ENCODE measurements around the gene C19orf73.
A peak's percentile ranks its signal among the peaks of the same experiment; 100 is the strongest.
"Not testable (repeated sequence)": the region's sequence is repeated elsewhere in the genome, so short reads cannot be mapped to it uniquely, and the experiment has no call there.

The C19orf73 gene

DNA sequence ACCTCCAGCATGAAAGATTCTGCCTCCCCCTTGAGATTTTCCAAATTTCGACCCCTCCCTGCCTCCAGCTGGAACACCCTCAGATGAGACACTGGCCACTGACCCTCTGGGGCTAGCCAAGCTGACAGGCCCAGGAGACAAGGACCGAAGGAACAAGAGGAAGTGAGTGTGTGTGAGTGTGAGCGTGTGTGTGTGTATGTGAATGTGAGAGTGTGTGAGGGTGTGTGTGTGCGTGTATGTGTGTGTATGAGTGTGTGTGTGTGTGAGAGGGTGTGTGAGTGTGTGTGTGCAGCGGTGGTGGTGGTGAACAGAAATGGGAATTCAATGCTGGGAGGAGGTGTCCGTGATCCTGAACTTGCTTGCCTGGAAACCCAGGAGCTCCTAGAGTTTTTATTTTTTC, 22.4 kb upstream of the C19orf73 start:
- H3K27me3 ChIP-seq (ENCODE audit: insufficient read depth, low read length): no peaks in the 10 kb centered on the region
- peaks cover 10% of the 10 kb centered on the region for H3K4me1 ChIP-seq (ENCODE audit: insufficient read depth, low read length)
- H3K36me3 ChIP-seq (ENCODE audit: insufficient read depth, low read length): no peaks in the 10 kb centered on the region
- no peak overlapping the region for H2AFZ ChIP-seq (ENCODE audit: low read depth, low read length)
- H3K4me3 ChIP-seq (ENCODE audit: low read length): no peak overlapping the region
- H3K9me3 ChIP-seq (ENCODE audit: low read length): peaks cover 3% of the 10 kb centered on the region

DNA sequence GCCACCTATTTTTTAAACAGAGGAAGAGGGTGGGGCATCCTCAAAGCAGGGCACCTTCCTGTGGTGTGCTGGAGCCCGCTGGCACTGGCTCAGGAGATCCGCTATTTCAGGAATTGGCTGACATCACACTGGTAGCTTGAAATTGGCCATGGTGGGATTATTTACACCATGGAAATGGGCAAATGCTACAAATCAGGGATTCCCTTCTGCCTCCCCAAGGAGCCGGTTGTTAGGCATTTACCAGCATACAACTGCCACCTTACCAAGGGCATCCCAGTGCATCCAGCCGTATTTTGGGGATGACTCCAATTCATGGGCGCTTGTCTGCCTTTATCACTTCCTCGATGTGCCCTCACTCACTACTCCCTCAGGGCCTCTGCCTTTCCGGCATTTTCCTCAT, 22.0 kb upstream of the C19orf73 start:
- Histone ChIP-seq H3K36me3 (ENCODE audit: insufficient read depth, low read length) (peaks cover 2% of the 10 kb centered on the region), H3K4me3 (ENCODE audit: low read length) (no peak overlapping the region), H2AFZ (ENCODE audit: low read depth, low read length) (no peak overlapping the region), H3K27me3 (ENCODE audit: insufficient read depth, low read length) (no peaks in the 10 kb centered on the region), H3K4me1 (ENCODE audit: insufficient read depth, low read length) (peaks cover 10% of the 10 kb centered on the region), H3K9me3 (ENCODE audit: low read length) (peaks cover 7% of the 10 kb centered on the region)

DNA sequence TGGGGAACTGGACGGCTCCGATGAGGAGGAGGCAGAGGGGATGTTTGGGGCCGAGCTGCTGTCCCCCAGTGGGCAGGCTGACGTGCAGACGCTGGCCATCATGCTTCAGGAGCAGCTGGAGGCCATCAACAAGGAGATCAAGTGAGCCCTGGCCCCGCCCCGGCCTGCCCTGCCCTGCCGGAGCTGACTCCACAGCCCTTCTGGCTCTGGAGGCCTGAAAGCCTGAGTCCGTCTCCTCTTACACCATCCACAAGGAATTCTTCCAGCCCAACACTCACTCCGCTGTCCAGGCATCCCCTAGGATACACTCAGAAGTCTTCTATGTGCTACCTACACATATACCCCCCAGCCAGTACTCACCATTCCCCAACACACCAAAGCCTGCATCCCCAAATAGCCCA, 17.8 kb upstream of the C19orf73 start:
- H3K4me3 ChIP-seq (ENCODE audit: low read length): no peak overlapping the region

DNA sequence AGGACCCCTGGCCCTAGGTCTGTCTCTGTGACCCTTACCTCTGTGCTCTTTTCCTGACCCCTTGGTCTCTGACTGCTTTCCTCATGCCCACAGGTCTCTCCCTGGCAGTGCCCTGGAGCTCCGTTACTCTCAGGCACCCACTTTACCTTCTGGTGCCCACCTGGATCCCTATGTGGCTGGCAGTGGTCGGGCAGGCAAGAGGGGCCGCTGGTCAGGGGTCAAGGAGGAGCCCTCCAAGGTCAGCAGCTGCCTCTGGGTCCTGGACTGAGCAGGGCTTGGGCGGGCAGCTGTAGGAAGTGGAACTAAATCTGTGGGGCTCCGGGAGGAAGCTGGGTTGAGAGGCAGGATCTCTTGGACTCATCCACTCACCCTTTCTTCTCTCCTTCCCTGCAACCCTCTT, 16.7 kb upstream of the C19orf73 start:
- Histone ChIP-seq H3K4me3 (ENCODE audit: low read length) (no peak overlapping the region), H3K4me1 (ENCODE audit: insufficient read depth, low read length) (no peaks in the 10 kb centered on the region), H2AFZ (ENCODE audit: low read depth, low read length) (no peak overlapping the region), H3K27me3 (ENCODE audit: insufficient read depth, low read length) (no peaks in the 10 kb centered on the region), H3K36me3 (ENCODE audit: insufficient read depth, low read length) (peaks cover 16% of the 10 kb centered on the region), H3K9me3 (ENCODE audit: low read length) (peaks cover 14% of the 10 kb centered on the region)

More for the DNA sequence above, 17.8 kb upstream of the C19orf73 start:
- Histone ChIP-seq H3K36me3 (ENCODE audit: insufficient read depth, low read length) (peaks cover 16% of the 10 kb centered on the region), H2AFZ (ENCODE audit: low read depth, low read length) (no peak overlapping the region), H3K9me3 (ENCODE audit: low read length) (peaks cover 14% of the 10 kb centered on the region), H3K4me1 (ENCODE audit: insufficient read depth, low read length) (no peaks in the 10 kb centered on the region), H3K27me3 (ENCODE audit: insufficient read depth, low read length) (no peaks in the 10 kb centered on the region)

DNA sequence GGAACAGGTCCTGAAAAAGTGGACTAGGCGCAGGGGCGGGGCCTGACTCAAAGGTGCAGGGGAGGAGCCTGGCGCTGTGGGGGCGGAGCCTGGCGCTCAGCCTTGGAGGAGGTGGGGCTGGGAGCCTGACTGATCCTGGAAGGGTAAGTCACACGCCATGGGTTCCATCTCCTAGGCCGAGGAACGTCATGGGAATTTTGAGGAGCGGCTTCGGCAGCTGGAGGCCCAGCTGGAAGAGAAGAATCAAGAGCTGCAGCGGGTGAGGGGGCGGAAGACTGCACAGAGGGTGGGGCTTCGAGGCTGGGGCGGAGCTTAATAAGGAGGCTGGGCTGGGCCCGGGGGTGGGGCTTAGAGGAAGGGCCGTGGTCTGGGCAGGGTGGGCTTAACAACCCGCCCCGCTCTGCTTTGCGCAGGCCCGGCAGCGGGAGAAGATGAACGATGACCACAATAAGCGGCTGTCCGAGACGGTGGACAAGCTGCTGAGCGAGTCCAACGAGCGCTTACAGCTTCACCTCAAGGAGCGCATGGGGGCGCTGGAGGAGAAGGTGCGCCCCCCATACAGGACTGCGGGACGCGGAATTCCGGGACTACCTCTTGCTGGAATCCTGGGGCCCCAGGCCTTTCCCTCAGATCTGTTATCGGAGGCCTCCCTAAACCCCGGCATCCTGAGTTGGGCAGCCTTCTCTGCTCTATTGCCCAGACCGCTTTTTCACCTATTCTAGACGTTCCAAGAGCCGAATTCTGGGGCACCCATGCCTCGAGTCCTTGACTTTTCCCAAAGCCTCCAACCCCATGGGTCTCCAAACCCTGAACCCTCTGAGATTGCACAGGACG, 14.9 kb upstream of the C19orf73 start:
- Histone ChIP-seq H3K4me3 (ENCODE audit: low read length) (no peak overlapping the region), H3K9me3 (ENCODE audit: low read length) (peaks cover 16% of the 10 kb centered on the region), H3K27me3 (ENCODE audit: insufficient read depth, low read length) (no peaks in the 10 kb centered on the region), H2AFZ (ENCODE audit: low read depth, low read length) (no peak overlapping the region), H3K36me3 (ENCODE audit: insufficient read depth, low read length) (peaks cover 16% of the 10 kb centered on the region), H3K4me1 (ENCODE audit: insufficient read depth, low read length) (peaks cover under 1% of the 10 kb centered on the region)

DNA sequence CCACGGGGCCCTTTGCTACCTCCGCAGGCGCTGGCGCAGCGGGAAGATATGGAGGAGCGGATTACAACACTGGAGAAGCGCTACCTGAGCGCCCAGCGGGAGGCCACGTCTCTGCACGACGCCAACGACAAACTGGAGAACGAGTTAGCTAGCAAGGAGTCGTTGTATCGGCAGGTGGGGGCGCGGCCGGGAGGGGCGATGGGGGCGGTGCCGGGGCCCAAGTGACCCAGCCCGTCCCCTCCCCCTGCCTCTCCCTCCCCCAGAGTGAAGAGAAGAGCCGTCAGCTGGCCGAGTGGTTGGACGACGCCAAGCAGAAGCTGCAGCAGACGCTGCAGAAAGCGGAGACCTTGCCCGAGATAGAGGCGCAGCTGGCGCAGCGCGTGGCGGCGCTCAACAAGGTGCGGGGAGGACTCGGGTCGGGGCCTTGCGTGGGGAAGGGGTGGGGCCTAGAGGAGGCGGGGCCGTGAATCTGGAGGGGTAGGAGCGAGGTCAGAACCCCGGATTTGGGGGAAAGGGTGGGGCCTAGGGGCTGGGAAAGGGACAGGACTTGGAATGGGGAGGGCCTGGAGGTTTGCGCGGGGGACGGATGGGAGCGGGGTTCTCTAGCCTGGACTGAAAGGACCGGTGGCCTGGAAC, 14.1 kb upstream of the C19orf73 start:
- Histone ChIP-seq H3K4me1 (ENCODE audit: insufficient read depth, low read length) (peaks cover 5% of the 10 kb centered on the region), H3K4me3 (ENCODE audit: low read length) (no peak overlapping the region)

DNA sequence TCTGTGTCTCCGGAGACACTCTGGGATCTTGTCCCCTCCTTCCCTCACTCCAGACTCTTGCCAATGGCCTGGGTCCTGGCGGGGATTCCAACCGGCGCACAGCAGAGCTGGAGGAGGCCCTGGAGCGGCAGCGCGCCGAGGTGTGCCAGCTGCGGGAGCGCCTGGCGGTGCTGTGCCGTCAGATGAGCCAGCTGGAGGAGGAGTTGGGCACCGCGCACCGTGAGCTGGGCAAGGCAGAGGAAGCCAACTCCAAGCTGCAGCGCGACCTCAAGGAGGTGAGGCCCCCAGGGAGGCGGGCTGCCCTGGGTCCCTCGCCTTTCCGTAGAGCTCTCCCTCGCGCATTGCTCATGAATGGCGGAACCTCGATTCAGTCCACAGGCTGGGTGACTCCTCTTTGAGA, 11.4 kb upstream of the C19orf73 start:
- Histone ChIP-seq H3K36me3 (ENCODE audit: insufficient read depth, low read length) (peaks cover 10% of the 10 kb centered on the region), H3K27me3 (ENCODE audit: insufficient read depth, low read length) (no peaks in the 10 kb centered on the region), H3K9me3 (ENCODE audit: low read length) (peaks cover 8% of the 10 kb centered on the region), H2AFZ (ENCODE audit: low read depth, low read length) (no peak overlapping the region), H3K4me3 (ENCODE audit: low read length) (no peak overlapping the region), H3K4me1 (ENCODE audit: insufficient read depth, low read length) (peaks cover 7% of the 10 kb centered on the region)

More for the DNA sequence above, 14.1 kb upstream of the C19orf73 start:
- Histone ChIP-seq H2AFZ (ENCODE audit: low read depth, low read length) (no peak overlapping the region), H3K9me3 (ENCODE audit: low read length) (peaks cover 16% of the 10 kb centered on the region), H3K36me3 (ENCODE audit: insufficient read depth, low read length) (peaks cover 16% of the 10 kb centered on the region), H3K27me3 (ENCODE audit: insufficient read depth, low read length) (no peaks in the 10 kb centered on the region)

DNA sequence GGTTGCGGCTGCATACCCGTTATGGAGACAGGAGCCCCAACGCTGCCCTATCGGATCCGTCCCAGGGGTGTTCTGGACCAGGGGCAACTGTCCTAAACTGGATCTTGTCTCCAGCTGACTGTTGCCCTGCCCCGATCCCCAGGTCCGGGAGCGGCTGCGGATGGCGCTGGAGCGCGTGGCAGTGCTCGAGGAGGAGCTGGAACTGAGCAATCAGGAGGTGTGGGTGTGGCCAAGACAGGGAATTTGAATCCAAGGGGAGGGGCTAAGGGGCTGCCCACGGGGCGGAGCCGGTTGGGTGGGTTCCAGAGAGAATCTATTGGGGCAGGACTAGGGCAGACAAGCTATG, 10.3 kb upstream of the C19orf73 start:
- no peaks in the 10 kb centered on the region for H3K27me3 ChIP-seq (ENCODE audit: insufficient read depth, low read length)
- no peak overlapping the region for H3K4me3 ChIP-seq (ENCODE audit: low read length)

DNA sequence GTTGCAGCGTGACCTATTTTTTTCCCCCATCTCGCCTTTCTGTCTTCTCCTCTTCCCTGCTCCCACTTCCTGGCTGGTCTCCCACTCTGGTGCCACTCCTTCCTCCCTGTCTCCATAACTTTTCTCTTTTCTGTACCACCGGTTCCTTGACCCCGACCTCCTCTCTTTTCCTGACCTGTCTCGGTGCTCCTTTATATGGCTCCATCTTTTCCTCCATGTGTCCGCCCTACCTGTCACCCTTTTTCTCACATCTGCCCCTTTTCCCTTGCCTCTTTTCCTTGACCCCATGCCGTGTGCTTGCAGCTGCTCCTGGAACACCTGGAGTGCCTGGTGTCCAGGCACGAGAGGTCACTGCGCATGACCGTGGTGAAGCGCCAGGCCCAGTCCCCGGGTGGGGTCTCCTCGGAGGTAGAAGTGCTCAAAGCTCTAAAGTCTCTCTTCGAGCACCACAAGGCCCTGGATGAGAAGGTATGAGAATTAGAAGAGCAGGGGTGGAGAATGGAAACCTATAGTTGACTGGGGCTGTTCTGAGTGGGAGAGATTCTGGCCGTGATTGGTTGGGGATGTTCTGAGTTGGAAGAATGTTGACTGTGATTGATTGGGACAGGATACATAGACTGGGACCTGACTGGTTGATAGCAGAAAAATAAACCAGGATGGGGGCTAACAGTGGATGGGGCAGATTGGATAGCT, 9.7 kb upstream of the C19orf73 start:
- Histone ChIP-seq H3K4me1 (ENCODE audit: insufficient read depth, low read length) (peaks cover 7% of the 10 kb centered on the region), H3K27me3 (ENCODE audit: insufficient read depth, low read length) (no peaks in the 10 kb centered on the region), H2AFZ (ENCODE audit: low read depth, low read length) (peak overlapping the region; percentile 4), H3K9me3 (ENCODE audit: low read length) (peaks cover 2% of the 10 kb centered on the region), H3K4me3 (ENCODE audit: low read length) (peak overlapping the region; percentile 55), H3K36me3 (ENCODE audit: insufficient read depth, low read length) (no peaks in the 10 kb centered on the region)

More for the DNA sequence above, 10.3 kb upstream of the C19orf73 start:
- Histone ChIP-seq H3K9me3 (ENCODE audit: low read length) (peaks cover 2% of the 10 kb centered on the region), H3K4me1 (ENCODE audit: insufficient read depth, low read length) (peaks cover 7% of the 10 kb centered on the region), H3K36me3 (ENCODE audit: insufficient read depth, low read length) (peaks cover 4% of the 10 kb centered on the region), H2AFZ (ENCODE audit: low read depth, low read length) (no peak overlapping the region)

DNA sequence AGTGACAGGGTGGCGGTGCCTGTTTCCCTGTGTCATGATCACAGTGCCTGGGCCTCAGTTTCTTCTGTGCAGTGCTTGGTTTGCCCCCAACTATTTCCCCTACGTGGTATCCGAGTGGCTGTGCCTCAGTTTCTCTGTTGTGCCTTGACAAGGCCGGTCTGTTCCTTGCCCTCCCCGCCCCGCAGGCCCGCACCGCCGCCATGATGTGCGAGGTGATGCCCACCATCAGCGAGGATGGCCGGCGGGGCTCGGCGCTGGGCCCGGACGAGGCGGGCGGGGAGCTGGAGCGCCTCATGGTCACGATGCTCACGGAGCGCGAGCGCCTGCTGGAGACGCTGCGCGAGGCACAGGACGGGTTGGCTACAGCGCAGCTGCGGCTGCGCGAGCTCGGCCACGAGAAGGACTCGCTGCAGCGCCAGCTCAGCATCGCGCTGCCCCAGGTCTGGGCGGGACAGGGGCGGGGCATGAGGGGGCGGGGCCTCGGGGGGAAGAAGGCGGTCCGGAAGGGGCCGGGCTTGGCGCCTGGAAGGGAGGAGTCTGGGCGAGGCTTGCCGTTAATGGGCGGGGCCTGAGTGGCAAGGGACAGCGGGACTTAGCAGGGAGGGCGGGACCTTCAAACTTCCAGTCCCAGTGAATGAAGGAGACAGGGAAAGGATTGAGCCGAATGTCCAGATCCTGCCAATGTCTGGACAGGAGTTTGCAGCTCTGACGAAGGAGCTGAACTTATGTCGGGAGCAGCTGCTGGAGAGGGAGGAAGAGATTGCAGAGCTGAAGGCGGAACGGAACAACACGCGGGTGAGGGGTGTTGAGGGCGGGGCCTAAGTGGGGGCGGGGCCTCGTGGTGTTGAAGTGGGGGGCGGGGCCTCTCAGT, 9.0 kb upstream of the C19orf73 start:
- no peaks in the 10 kb centered on the region for H3K36me3 ChIP-seq (ENCODE audit: insufficient read depth, low read length)
- H2AFZ ChIP-seq (ENCODE audit: low read depth, low read length): peak overlapping the region; percentile 4
- H3K27me3 ChIP-seq (ENCODE audit: insufficient read depth, low read length): no peaks in the 10 kb centered on the region
- H3K4me3 ChIP-seq (ENCODE audit: low read length): peak overlapping the region; percentile 55
- peaks cover 7% of the 10 kb centered on the region for H3K4me1 ChIP-seq (ENCODE audit: insufficient read depth, low read length)
- peaks cover 2% of the 10 kb centered on the region for H3K9me3 ChIP-seq (ENCODE audit: low read length)

DNA sequence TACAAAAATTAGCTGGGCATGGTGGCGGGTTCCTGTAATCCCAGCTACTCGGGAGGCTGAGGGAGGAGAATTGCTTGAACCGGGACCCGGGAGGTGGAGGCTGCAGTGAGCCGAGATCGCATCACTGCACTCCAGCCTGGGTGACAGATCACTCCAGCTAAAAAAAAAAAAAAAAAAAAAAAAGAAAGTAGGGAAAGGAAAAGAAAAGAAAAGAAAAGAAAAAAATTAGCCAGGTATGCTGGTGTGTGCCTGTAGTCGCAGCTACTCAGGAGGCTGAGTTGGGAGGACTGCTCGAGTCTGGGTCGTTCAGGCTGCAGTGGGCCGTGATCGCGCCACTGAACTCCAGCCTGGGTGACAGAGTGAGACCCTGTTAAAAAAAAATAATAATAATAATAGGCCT, 8.3 kb upstream of the C19orf73 start:
- not testable (repeated sequence) for H3K9me3 ChIP-seq (ENCODE audit: low read length); H2AFZ ChIP-seq (ENCODE audit: low read depth, low read length); H3K36me3 ChIP-seq (ENCODE audit: insufficient read depth, low read length); H3K27me3 ChIP-seq (ENCODE audit: insufficient read depth, low read length); H3K4me1 ChIP-seq (ENCODE audit: insufficient read depth, low read length)
- H3K4me3 ChIP-seq (ENCODE audit: low read length): peak overlapping the region; percentile 3

DNA sequence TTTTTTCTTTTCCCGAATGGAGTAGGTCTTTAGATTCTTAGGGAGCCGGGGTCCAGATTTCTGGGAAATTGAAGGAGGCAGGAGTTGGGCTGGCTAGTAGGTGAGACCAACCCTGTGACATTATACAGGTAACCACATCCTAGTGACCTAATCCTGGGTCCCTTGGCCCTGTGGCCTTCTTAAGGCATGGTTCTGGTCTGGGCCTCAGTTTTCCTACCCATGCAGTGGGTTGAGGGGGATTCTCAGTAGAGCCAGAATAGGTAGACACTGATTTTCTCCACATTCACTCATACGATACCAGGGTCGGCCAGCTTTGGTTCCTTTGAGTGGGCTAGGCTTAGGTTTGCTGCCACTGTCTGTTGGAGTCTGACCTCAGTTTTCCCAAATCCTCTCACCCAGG, 7.6 kb upstream of the C19orf73 start:
- H3K27me3 ChIP-seq (ENCODE audit: insufficient read depth, low read length): no peaks in the 10 kb centered on the region
- peaks cover 7% of the 10 kb centered on the region for H3K4me1 ChIP-seq (ENCODE audit: insufficient read depth, low read length)
- H3K9me3 ChIP-seq (ENCODE audit: low read length): peaks cover 2% of the 10 kb centered on the region
- H3K36me3 ChIP-seq (ENCODE audit: insufficient read depth, low read length): no peaks in the 10 kb centered on the region
- no peak overlapping the region for H3K4me3 ChIP-seq (ENCODE audit: low read length)
- no peak overlapping the region for H2AFZ ChIP-seq (ENCODE audit: low read depth, low read length)
